Measurements from ENCODE around the gene ADORA2A. TPM values are rescaled to one million over a fixed set of nuclear protein-coding genes. Genes with fewer than 3 reads are reported as not detected.

The ADORA2A gene
- total RNA-seq, 1 experiment from 2014 or later, result 0.72 TPM

- peak; percentile 19 for DNase-seq (ENCODE audit: extremely low read depth, low read depth)
Measured at GRCh38 chr22:24402460-24403192, 24.8 kb upstream of the ADORA2A start.

- DNase-seq (ENCODE audit: extremely low read depth, low read depth), result no peak
Measured at GRCh38 chr22:24403346-24403745, 24.1 kb upstream of the ADORA2A start.

- DNase-seq (ENCODE audit: extremely low read depth, low read depth), result no peak
Measured at GRCh38 chr22:24404561-24405275, 22.7 kb upstream of the ADORA2A start.

- DNase-seq (ENCODE audit: extremely low read depth, low read depth), result no peak
Measured at GRCh38 chr22:24405631-24406321, 21.6 kb upstream of the ADORA2A start.

GRCh38 chr22:24406322-24407277 is 20.8 kb upstream of the ADORA2A start:
- no peak for DNase-seq (ENCODE audit: extremely low read depth, low read depth)

GRCh38 chr22:24407278-24407665 is 20.1 kb upstream of the ADORA2A start:
- no peak for DNase-seq (ENCODE audit: extremely low read depth, low read depth)

- no peak for DNase-seq (ENCODE audit: extremely low read depth, low read depth)
Measured at GRCh38 chr22:24407884-24408283, 19.5 kb upstream of the ADORA2A start.

- no peak for DNase-seq (ENCODE audit: extremely low read depth, low read depth)
Measured at GRCh38 chr22:24408630-24409029, 18.8 kb upstream of the ADORA2A start.

GRCh38 chr22:24409707-24410106 is 17.7 kb upstream of the ADORA2A start:
- no peak for DNase-seq (ENCODE audit: extremely low read depth, low read depth)

GRCh38 chr22:24410110-24410856 is 17.1 kb upstream of the ADORA2A start:
- DNase-seq (ENCODE audit: extremely low read depth, low read depth), result no peak

- no peak for DNase-seq (ENCODE audit: extremely low read depth, low read depth)
Measured at GRCh38 chr22:24411256-24412004, 16.0 kb upstream of the ADORA2A start.

GRCh38 chr22:24412274-24412673 is 15.1 kb upstream of the ADORA2A start:
- DNase-seq (ENCODE audit: extremely low read depth, low read depth), result no peak

GRCh38 chr22:24413271-24413670 is 14.1 kb upstream of the ADORA2A start:
- no peak for DNase-seq (ENCODE audit: extremely low read depth, low read depth)

GRCh38 chr22:24413736-24414385 is 13.5 kb upstream of the ADORA2A start:
- no peak for DNase-seq (ENCODE audit: extremely low read depth, low read depth)

GRCh38 chr22:24414523-24414922 is 12.9 kb upstream of the ADORA2A start:
- no peak for DNase-seq (ENCODE audit: extremely low read depth, low read depth)

GRCh38 chr22:24414984-24415945 is 12.1 kb upstream of the ADORA2A start:
- no peak for DNase-seq (ENCODE audit: extremely low read depth, low read depth)

GRCh38 chr22:24416095-24416494 is 11.3 kb upstream of the ADORA2A start:
- no peak for DNase-seq (ENCODE audit: extremely low read depth, low read depth)
